Effector memory CD4-positive, alpha-beta T cell (primary cell): ENCODE data around the gene FOLR2.
"Not testable (repeated sequence)": the region's sequence is repeated elsewhere in the genome, so short reads cannot be mapped to it uniquely, and the experiment has no call there.

Experiments used
- DNase-seq, 3 donors: peaks; one replicate each; pipeline ENCODE4 v3.0.0-alpha.2; 2020
- H3K27ac ChIP-seq: 2 replicates; pipeline ENCODE4 v1.7.0; 2013; ENCODE audit warnings: mild to moderate bottlenecking, low read length, moderate library complexity; ENCODE audit not compliant: insufficient read depth, poor library complexity, severe bottlenecking
- H3K27me3 ChIP-seq: replicated peaks from 2 replicates; pipeline ENCODE4 v1.7.0; 2013; ENCODE audit warnings: mild to moderate bottlenecking, low read length; ENCODE audit not compliant: insufficient read depth, control insufficient read depth, poor library complexity, severe bottlenecking
- H3K36me3 ChIP-seq: 2 replicates; pipeline ENCODE4 v1.7.0; 2013; ENCODE audit warnings: mild to moderate bottlenecking, low read length, moderate library complexity; ENCODE audit not compliant: control insufficient read depth, insufficient read depth
- H3K4me1 ChIP-seq: 2 replicates; pipeline ENCODE4 v1.7.0; 2013; ENCODE audit warnings: low read length, mild to moderate bottlenecking; ENCODE audit not compliant: control insufficient read depth, insufficient read depth, poor library complexity, severe bottlenecking
- H3K4me3 ChIP-seq: 2 replicates; pipeline ENCODE4 v1.7.0; 2013; ENCODE audit warnings: low read length, low read depth, mild to moderate bottlenecking; ENCODE audit not compliant: insufficient read depth, poor library complexity, severe bottlenecking
- H3K9me3 ChIP-seq: 2 replicates; pipeline ENCODE4 v1.7.0; 2013; ENCODE audit warnings: mild to moderate bottlenecking, low read length, moderate library complexity; ENCODE audit not compliant: control insufficient read depth

FOLR2 gene

DNA sequence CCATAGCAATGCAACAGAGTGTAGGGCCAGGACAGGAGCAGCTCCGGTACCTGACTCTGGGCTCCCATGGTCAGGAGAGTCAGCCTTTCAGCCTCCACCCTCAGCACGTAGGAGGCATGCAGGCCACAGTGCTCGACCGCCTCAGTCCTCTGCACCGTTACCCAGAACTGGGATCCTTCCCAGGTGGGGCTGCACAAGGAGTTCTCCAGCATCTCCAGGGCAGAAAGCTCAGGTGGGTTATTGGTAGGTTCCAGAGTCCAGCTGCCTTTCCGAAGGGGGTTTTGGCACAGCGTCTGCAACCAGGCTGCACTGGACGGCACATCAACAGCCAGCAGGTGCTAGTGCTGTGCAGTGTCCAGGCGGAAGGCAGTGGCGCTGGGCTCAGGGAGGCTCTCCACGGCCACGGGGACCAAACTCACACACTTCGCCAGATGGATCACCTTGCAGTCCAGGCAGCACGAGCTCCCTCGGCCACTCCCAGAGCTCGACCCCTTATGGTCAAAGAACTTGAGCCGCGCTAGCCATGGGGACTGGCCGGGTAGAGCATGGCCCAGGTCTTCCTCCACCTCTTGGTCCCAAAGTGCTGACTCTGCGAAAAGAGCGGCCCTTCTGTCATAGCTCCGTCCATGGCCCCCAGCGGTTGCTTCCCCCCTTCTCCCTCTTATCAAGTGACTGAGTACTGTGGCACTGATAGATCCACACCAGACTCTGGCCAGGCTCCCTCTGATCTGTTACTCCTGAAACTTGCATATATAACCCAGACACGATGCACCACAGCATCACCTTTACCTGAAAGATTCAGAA, 34.3 kb downstream of the FOLR2 start:
- Histone ChIP-seq H3K4me1 (no peaks in the 10 kb centered on the region), H3K27ac (no peak overlapping the region), H3K27me3 (no peaks in the 10 kb centered on the region), H3K9me3 (no peaks in the 10 kb centered on the region), H3K36me3 (no peaks in the 10 kb centered on the region), H3K4me3 (no peak overlapping the region)
- no peak for DNase-seq

DNA sequence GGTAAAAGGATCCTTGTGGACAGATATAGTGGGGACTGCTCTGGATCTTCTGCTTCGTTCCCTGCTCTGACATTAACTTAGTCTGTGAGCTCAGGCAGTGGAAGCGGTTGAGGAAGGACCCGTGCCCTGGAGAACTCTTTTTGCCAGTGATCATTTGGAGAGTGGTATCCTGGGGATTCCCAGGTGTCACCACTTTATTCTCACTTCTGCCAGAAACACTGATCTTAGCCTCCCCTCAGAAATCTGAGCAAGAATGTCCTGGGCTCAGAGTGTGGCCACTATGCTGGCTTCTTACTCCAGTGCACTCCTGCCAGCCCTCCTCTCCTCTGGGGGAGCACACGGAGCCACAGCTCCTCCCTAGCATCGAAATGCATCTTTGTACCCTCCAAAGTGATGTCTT, 35.0 kb downstream of the FOLR2 start:
- Histone ChIP-seq H3K27me3 (no peaks in the 10 kb centered on the region), H3K4me1 (no peaks in the 10 kb centered on the region), H3K27ac (no peak overlapping the region), H3K4me3 (no peak overlapping the region), H3K9me3 (no peaks in the 10 kb centered on the region), H3K36me3 (no peaks in the 10 kb centered on the region)
- DNase-seq: no peak

DNA sequence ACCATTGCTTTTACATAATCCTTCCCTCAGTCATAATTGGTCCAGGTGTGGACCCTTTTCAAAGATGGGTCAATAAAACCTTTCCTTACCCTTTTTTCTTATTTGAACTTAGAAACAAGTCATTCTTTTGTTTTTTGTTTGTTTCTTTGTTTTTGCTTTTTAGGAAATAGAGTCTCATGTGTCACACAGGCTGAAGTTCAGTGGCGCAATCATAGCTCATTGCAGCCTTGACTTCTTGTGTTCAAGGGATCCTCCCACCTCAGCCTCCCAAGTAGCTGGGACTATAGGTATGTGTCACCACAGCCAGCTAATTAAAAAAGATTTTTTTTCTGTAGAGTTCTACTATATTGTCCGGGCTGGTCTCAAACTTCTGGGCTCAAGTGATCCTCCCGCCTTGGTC, 36.8 kb downstream of the FOLR2 start:
- Histone ChIP-seq H3K4me1 (no peaks in the 10 kb centered on the region), H3K27me3 (no peaks in the 10 kb centered on the region), H3K9me3 (no peaks in the 10 kb centered on the region), H3K36me3 (no peaks in the 10 kb centered on the region), H3K27ac (no peak overlapping the region), H3K4me3 (no peak overlapping the region)
- no peak for DNase-seq

DNA sequence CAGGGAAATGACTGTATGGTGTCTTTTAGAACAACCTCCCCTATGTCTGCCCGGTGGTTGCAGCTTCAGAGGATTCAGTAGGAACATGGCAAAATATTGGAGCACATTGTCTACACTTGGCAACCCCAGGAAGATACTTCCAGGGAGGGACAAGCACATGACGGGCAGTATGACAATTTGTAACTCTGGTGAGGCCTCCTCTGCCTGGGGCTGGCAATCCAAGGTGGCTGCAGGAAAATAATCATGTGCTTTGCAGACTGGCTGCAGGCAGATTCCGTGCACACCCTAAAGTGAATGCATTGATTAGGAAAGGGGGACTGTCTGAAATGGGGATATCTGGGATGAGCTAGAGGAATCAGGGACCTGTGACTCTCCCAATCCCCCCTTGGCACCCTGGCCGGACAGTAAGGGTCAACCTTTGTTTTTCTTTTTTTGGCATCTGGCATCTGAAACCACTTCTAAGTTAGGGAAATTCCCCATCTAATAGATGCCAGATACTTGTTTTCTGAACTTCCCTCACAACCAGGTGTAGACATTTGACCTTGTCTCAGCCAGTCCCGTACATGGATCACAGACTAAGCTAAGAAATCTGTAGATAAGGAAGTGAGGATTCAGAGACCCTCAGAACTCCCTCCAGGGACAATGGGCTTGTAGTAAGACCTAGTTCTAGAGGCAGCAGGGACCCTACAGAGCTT, 37.9 kb downstream of the FOLR2 start:
- no peak for DNase-seq
- H3K9me3 ChIP-seq: no peaks in the 10 kb centered on the region
- H3K27me3 ChIP-seq: no peaks in the 10 kb centered on the region
- no peak overlapping the region for H3K4me3 ChIP-seq
- H3K4me1 ChIP-seq: no peaks in the 10 kb centered on the region
- no peak overlapping the region for H3K27ac ChIP-seq
- H3K36me3 ChIP-seq: no peaks in the 10 kb centered on the region

DNA sequence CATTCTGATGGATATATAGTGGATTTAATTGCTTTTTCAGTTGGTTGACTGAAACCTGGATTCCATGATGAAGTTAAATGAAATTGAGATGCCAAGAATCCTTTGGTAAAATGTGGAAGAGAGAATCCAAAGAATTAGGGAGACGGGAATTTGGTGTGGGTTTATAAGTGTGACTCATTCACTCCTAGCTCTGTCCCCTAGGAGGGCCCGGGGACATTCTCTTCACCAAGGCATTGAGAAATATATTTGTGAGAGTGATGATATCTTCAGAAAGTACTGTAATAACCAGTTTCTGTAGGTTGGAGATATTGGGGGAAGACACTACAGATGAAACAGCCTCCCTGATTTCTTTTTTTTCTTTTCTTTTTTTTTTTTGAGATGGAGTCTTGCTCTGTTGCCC, 41.0 kb downstream of the FOLR2 start:
- Histone ChIP-seq H3K4me3 (no peak overlapping the region), H3K4me1 (no peaks in the 10 kb centered on the region), H3K9me3 (no peaks in the 10 kb centered on the region), H3K36me3 (no peaks in the 10 kb centered on the region), H3K27me3 (no peaks in the 10 kb centered on the region), H3K27ac (no peak overlapping the region)
- no peak for DNase-seq

DNA sequence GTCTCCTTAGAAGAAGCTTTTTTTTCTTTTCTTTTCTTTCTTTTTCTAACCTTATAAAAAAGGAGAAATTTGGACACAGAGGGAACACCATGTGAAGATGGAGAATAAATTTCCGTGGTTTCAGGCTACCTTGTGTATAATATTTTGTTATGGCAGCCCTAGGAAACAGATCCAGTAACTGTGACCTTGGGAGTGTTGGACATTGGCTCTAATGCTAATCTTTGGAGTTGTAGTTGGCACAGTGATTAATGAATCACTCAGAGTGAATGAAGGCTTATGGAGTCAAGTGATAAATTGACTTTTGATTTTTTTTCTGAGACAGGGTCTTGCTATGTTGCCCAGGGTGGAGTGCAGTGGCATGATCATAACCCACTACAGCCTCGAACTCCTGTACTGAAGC, 42.9 kb downstream of the FOLR2 start:
- Histone ChIP-seq H3K4me1 (no peaks in the 10 kb centered on the region), H3K36me3 (no peaks in the 10 kb centered on the region), H3K27me3 (no peaks in the 10 kb centered on the region), H3K9me3 (no peaks in the 10 kb centered on the region), H3K4me3 (no peak overlapping the region), H3K27ac (no peak overlapping the region)
- no peak for DNase-seq

DNA sequence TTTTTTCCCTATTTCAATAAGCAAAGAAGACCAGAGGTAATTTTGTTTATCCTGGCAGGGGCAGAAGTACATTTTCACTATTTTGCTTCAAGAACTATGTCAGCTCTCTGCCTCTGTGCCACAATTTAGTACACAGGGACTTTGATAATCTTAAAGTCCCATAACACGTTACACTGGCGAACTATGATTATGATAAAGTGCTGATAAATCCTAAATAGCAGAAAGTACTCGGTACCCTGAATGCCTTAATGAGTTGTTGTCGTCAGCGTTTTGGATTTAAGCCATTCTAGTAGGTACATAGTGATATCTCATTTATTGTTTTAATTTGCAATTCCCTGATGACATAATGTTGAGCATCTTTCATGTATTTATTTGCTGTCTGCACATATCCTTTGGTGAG, 44.0 kb downstream of the FOLR2 start:
- Histone ChIP-seq H3K4me3 (no peak overlapping the region), H3K27ac (no peak overlapping the region), H3K27me3 (no peaks in the 10 kb centered on the region), H3K4me1 (no peaks in the 10 kb centered on the region), H3K9me3 (no peaks in the 10 kb centered on the region), H3K36me3 (no peaks in the 10 kb centered on the region)
- no peak for DNase-seq

DNA sequence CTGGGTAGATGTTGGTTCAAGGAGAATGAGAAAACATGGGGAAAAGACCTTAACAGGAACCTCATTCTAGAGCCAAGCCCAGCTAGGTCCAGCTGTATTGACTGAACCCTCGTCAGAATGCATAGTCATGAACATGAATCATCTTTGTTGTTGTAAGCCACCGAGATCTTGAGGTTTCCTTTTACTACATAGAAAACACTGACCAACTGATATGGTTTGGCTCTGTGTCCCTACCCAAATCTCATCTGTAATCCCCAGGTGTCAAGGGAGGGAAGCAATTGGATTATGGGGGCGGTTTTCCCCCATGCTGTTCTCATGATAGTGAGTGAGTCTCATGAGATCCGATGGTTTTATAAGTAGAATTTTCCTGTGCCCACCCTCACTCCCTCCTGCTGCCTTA, 46.8 kb downstream of the FOLR2 start:
- H3K36me3 ChIP-seq: no peaks in the 10 kb centered on the region
- no peaks in the 10 kb centered on the region for H3K9me3 ChIP-seq
- H3K27me3 ChIP-seq: no peaks in the 10 kb centered on the region
- H3K4me3 ChIP-seq: no peak overlapping the region
- no peaks in the 10 kb centered on the region for H3K4me1 ChIP-seq
- no peak for DNase-seq
- no peak overlapping the region for H3K27ac ChIP-seq

DNA sequence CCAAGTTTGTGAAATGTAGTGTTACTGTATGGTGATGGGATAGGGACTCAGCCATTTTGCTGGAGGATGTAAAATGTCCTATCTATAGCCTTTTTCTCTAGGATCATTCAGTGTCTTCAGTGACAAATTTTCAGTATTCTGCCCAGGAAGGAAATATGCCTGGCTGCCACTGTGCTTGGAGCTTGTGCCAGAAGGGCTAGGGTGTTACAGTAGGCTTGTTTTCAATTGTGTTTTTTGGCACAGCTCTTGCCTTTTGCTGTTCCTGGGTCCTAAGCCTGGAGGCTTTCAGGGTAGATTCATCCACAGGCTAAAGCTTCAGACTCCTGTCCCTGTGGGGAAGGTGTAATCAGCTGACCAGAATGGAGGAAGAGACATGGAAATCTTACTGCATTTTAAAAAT, 49.4 kb downstream of the FOLR2 start:
- H3K9me3 ChIP-seq: no peaks in the 10 kb centered on the region
- no peak overlapping the region for H3K4me3 ChIP-seq
- DNase-seq: no peak
- H3K27ac ChIP-seq: no peak overlapping the region
- H3K27me3 ChIP-seq: no peaks in the 10 kb centered on the region
- H3K4me1 ChIP-seq: no peaks in the 10 kb centered on the region
- H3K36me3 ChIP-seq: no peaks in the 10 kb centered on the region

DNA sequence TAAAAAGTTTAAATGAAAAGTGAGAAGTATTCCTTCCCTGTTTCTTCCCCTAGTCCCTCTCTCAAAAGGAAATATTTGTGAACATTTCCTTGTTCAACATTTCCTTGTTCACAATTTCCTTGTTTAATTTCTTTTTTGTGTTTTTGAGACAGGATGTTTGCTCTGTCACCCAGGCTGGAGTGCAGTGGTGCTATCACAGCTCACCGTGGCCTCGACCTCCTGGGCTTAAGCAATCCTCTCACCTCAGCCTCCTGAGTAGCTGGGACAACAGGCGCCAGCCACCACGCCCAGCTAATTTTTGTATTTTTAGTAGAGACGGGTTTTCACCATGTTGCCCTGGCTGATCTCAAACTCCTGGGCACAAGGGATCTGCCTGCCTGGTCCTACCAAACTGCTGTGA, 50.4 kb downstream of the FOLR2 start:
- DNase-seq, H3K4me3 ChIP-seq, H3K27me3 ChIP-seq: not testable (repeated sequence)

More for the DNA sequence above, 50.4 kb downstream of the FOLR2 start:
- H3K9me3 ChIP-seq, H3K27ac ChIP-seq, H3K4me1 ChIP-seq, H3K36me3 ChIP-seq: not testable (repeated sequence)
